ENCODE measurements around the gene AKAP5.
A peak's percentile ranks its signal among the peaks of the same experiment; 100 is the strongest.

AKAP5 gene, protein sequence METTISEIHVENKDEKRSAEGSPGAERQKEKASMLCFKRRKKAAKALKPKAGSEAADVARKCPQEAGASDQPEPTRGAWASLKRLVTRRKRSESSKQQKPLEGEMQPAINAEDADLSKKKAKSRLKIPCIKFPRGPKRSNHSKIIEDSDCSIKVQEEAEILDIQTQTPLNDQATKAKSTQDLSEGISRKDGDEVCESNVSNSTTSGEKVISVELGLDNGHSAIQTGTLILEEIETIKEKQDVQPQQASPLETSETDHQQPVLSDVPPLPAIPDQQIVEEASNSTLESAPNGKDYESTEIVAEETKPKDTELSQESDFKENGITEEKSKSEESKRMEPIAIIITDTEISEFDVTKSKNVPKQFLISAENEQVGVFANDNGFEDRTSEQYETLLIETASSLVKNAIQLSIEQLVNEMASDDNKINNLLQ

DNA sequence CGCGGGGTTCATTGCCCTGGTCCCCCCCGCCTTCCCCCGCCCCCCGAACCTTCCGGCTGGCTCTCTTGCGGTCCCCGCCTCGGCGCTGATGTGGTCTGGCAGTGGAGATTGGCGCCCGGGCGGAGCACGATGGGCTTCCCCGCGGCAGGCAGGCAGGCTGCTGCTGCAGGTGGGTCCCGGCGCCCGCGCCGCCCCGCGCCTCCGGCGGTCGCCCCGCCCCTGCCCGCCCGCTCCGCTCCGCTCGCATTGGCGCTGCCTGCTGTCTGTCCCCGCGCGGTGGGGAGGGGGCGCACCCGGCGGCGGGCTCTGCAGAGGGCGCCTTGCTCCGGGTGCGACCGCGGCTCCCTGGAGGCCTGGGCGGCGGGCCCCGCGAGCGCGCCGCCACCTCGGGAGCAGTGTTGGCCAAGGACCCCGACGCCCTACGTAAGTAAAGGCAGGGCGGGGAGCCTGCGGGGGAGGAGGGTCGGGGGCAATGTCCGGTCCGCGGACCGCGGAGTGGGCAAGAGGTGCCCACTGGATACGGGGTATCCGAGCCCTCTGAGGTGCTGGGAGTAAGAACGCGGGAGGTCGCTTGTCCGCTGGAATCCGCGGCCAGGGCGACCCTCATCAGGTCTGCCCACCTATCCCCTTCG, at the start of gene AKAP5:
Gene AKAP5 (plus strand): TSS at position 309 of the 632 bp plus-strand sequence. CDS start 2,896 bp downstream, outside the sequence.
- DNase-seq (ENCODE audit: low read depth) = peak; percentile 51

DNA sequence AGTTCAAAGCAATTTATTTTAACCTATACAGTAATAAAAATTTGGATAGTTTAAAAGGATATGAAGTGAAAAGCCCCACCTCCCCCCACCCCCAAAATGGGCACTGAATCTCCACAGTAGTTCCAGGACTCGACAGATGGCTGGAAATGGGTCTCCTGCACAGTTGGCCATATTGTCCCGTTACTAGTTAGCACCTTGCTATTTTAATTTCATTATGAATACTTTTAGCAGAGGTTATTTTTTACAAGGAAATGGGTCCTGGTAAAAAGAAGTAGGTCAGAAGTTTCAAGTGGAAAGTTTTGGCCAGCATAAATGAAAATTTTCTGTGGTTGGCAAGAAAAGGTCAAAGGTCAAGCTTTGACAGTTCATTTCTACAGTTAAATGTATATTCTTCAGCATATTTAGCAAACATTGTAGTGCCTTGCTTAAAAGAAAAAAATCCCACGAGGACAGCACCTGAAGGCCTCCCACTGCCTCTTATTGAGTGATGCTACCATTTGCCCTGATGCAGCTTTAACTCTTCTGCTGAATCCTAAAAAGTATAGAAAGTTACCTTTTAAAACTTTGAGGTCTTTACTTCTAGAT, 48.9 kb upstream of the AKAP5 start:
- no peak for DNase-seq (ENCODE audit: low read depth)

DNA sequence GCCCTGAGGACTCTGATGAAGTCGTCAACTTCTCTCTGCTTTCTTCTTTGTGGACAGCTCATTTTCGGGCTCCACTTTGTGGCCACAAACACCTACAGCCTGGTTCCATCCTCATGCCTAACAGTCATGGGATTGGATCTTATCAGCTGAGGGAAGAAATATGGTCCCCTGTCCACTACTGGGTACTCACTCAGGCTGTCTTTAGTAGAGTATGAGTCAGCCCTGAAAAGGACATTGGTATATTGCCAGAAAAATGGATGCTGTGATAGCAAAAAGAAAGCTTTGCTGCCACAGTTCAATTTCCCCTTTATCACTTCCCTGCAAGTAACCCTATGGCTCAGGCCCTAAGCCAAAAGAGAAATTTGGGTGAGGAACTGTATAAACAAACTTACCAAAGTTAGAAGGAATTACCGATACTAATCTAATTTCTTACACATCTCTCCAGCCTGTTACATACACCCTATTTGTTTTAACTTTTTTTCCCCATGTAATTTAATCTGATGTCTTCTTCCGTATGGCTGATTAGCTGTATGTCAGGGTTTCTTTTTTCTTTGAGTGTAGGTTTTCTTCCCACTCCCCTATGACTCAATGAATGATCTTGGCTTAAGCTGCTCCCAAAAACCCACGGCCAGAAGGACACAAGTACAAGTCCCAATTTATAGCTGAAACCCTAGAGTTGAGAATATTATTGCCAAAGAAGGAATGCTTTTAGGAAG, 48.1 kb upstream of the AKAP5 start:
- DNase-seq (ENCODE audit: low read depth) = peak; percentile 57

DNA sequence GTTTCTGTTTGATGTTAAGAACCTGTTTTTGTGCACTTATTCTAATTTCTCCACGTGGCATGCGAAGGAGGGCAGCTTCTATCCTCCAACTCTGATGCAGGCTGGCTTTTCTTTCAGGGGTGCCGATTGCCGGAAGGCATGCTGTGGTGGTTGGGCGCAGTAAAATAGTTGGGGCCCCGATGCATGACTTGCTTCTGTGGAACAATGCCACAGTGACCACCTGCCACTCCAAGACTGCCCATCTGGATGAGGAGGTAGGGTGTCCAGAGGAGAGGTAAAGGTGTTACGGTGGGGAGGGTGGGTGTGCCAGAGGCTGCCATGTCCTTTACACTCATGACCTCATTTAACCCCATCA, 47.6 kb upstream of the AKAP5 start:
- DNase-seq (ENCODE audit: low read depth) = no peak

DNA sequence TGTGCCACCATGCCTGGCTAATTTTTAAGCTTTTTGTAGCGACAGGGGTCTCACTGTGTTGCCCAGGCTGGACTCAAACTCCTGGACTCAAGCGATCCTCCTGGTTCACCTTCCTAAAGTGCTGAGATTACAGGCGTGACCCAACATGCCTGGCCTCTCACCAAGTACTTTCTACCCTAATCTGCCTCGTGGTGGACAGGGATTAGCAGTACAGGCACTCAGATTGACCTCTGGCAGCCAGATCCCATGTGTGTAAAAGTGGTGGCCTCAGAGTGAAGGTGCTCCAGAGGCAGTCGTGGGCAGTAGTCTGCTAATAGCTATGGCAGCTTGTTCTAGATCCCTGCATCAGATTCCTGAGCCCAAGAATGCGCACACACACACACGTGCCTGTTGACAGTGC, 46.3 kb upstream of the AKAP5 start:
- no peak for DNase-seq (ENCODE audit: low read depth)

DNA sequence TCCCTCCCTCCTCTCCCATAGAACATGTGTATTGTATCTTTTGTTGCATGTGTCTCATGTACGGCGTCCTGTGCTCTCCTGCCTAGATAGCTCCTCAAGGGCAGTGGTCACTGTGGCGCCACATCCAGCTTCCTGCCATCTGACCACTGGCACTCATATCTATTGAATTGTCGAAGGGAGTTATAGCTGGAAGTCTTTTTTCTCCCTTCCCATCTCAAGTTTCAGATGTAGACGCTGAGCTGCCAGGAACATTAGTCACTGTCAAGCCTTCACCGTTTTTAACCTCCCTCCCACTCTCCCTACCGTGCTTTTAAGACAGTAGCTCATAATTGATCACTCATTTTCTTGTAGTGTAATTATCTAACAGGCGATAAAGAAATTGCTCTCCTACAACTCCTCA, 44.1 kb upstream of the AKAP5 start:
- peak; percentile 87 for DNase-seq (ENCODE audit: low read depth)

DNA sequence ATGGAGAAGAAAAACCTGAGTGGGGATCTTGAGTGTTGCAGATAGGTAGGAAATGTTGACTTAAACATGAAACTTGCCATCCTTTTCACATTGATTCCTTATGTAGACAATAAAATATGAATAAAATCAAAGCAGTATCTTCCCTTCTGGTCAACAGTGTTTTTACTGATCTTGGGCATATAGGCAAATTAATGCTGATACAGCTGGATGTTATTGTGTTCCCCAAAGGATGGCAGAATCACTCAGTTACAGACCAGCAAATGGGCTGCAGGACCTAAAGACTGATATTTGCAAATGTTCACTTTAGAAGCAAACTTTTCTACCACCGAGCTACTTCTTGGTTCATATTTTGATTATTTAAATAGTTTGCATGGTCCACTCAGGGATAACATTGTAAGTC, 43.3 kb upstream of the AKAP5 start:
- no peak for DNase-seq (ENCODE audit: low read depth)

DNA sequence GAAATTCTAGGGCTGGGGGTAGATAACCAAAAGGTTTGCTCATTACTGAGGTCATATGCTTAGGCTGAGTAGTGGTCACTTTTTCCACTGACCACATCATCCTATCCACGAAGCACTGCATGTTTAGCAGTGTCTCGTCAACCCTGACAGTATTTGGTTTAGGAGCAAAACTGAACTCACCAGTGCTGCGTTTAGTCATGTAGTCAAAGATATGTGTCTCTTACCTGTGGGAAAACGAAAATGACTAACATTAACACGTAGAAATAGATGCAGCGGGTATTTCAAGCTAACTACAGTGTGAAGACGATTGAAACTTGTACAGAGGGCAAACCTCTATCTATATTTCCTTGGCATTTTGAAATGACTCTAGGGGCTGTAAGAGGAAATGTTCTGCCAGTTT, 42.5 kb upstream of the AKAP5 start:
- DNase-seq (ENCODE audit: low read depth) = no peak

DNA sequence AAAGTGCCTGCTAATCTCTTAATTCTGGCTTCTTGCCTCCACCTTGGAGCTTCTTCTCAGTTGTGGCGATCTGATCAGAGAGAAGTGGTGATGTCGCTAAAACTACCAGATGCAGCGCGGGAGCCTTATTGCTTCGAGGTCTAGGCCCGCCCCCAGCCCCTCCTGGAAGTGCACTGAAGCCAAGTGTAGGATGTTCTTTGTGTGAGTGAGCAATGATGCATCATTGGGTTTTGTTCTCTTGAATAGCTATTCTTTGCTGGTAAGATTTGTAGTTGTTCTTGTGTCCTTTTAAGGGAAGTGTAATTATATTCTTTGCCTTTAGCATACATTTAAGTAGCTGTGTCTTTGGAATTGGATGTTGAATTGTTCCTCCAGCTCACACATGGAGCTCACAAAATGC, 41.3 kb upstream of the AKAP5 start:
- DNase-seq (ENCODE audit: low read depth) = peak; percentile 65

DNA sequence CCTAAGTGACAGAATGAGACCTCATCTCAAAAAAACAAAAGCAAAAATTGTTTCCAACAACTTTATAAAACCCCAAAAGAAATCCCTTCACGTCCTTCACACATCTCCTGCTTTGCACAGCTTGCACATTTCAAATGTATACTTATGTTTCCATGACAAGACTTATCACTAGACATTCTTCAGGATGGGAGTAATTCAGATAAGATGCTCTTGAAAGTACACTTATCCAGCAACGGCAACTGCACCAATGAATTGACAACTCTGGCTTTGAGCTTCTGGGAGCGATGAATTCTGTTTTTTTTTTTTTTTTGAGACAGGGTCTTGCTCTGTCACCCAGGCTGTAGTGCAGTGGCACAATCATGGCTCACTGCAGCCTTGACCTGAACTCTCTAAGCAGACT, 30.8 kb upstream of the AKAP5 start:
- DNase-seq (ENCODE audit: low read depth) = no peak

DNA sequence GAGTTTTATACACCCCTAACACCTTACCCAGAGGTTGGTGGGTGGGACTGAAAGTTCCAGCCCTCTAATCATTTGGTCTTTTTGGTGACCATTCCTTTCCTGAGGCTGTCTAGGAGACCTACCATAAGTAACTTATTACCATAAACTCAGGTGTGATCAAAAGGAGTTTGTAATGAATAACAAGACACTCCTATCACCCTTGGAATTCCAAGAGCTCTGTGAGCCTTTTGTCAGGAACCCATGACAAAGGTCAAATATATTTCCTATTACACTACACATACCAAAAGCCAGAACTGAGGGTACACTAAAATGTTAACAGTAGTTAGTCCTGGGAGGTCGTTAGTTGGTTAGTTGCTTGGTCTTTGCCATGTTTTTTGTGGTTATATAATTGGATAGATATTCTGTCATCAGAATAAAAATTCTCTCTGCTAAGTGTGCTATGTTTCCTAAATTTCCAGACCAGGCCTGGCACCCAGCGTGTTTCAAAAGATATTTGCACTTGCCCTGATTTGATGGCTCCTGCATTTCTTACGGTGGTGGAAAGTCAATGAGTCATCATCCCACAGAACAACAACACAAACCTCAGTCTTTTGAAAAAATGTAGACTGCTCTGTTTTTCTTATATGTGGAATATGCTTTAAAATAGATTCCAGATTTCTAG, 27.0 kb upstream of the AKAP5 start:
- DNase-seq (ENCODE audit: low read depth) = peak; percentile 82

DNA sequence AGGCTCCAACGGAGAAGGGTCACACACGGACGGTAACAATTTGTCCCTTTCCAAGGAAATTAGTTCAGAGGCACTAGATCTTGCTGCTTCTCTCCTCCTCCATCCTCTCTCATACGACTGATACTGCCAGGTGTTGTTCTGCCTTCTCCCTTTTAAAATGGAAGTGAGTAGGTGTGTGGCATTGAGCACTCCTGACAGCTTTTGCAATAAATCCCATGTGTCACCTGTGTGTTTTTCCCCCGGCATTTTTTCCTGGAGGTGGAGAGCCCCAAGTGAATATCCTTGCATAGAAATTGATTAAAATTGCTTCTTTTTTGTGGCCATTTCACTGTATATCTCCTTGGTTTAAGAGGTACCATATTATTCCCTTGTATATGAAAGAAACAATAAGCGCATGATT, 26.2 kb upstream of the AKAP5 start:
- no peak for DNase-seq (ENCODE audit: low read depth)

DNA sequence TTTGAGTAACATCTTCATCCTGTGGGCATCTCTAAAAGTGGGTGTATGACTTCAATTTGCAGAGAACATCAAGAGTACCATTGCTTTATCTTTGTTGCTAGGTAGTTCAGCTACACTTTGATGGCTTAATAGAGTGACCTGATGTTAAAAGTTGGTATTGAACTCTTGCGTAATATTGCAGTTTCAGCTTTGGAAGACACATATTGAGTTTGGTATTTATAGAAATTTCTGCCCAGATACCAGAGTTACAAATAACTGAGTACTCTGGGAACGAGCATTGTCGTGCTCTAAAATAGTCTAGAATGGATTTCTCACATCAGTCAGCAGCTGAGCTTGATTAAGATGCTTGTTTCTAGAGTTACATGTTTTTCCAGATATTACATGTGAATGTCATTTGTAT, 24.8 kb upstream of the AKAP5 start:
- no peak for DNase-seq (ENCODE audit: low read depth)

DNA sequence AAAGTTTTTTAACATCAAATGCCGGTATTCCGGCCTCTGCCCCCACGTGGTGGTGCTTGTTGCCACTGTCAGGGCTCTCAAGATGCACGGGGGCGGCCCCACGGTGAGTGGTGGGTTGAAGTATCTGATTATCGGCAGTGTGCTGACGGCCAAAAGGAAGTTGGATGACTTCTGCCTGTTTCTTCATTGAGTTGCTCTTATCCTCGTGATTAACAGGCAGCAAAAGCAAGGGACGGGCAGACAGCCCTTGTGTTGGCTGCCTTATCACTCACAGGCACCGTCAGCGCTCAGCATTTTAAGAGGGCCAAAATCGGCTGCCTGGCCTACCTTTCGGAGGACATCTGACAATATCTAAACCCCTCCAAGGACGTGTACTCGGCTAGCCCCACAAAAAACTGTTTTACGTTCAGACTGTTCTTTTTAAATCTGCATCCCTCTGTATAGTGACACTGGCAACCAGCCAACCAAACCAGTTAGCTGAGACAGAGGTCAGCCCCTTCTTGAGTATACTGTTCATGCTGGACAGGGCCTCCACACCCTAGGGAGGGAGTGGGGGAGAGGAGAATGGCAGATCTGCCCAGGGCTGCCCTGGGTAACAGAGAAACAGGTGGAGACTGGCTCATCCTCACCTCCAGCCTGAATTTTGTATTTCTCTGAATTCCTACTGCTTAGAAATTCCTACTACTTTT, 22.9 kb upstream of the AKAP5 start:
- DNase-seq (ENCODE audit: low read depth) = no peak

DNA sequence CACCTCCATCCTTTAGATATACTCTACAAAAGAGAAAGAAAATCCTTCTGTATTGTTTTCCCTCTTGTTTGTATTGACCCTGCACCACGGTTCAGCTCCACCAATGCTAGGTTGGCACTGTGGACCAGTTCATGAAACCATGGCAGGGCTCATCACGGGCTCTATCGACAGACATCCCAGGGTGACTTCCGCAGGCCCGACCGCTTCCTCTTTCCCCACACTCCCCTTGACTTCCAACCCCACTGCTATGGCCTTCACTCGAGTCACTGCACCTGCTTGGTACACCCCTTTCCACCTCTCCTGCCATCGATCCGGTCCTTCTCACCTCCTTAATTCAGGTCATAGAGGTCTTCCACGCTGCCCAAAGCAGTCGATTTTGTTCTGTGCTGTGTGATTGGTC, 21.2 kb upstream of the AKAP5 start:
- no peak for DNase-seq (ENCODE audit: low read depth)

DNA sequence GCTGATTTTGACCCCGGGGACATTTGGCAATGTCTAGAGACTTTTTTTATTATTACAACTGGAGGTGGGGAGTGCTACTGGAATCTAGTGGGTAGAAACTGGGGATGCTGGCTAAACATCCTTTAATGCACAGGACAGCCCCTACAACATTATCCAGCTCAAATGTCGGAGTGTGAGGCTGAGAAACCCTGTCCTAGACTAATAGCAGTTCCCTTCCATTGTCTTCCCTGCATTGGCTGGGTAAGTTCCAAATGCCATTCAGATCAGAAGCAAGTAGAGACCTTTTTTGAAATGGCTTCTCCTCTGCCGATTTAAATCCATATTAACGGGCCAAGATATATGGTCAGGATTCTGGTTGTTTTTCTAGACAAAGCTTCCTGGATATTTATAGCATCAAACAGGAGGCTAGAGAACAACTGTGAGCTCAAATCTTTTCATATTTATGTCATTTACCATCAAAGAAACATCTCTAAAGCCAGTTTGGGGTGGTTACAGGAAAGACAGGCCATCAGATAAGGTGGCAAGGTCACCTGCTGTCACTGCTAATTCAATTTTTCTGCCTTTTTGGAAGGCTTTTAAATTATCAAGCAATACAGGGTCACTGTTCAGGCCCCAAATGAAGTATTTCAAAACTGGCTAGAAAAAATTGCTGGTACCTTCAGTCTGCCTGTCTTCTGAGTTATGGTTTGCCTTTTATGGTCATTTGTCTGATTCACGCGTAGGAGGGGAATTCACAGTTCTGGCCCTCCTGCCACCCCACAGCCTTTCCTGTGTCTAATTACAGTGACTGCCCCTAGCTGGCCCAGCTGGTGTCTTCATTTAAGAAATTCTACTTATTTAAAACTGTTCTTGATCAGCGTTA, 20.1 kb upstream of the AKAP5 start:
- DNase-seq (ENCODE audit: low read depth) = peak; percentile 68

DNA sequence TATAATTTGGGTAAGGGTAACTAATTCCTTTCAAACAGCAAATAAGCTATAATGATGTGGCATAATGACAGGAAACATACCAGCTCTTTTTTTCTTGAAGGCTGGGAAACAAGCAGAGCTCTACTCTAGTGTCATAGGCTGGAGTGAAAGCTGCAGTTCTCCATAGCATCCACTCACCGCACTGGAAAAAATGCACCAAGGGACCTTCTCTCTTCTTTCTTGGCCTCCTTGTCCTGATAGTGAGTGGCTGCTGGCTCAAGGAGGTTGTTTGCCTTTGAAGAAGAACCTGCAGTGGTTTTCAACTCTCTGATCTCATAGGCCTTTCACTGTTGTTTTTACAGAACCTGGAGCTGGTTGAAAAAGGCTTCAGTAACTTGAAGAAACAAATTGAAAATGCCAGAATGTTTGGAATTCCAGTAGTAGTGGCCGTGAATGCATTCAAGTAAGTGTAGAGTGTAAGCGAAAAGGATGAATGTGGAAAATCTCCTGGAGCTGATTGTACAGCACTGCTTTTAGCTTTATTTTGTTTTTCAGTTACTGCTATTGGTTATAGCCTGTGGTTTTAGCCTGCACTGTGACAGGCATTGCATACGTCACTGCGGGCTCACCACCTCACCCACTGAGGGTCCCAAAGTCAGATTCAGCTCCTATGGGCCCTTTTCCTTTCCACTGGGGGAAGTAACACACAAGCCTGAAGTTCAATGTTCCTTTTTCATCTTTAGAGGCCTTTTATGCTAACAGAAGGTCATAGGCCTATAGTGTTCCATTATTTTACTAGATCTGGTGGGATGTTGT, 17.2 kb upstream of the AKAP5 start:
- no peak for DNase-seq (ENCODE audit: low read depth)

DNA sequence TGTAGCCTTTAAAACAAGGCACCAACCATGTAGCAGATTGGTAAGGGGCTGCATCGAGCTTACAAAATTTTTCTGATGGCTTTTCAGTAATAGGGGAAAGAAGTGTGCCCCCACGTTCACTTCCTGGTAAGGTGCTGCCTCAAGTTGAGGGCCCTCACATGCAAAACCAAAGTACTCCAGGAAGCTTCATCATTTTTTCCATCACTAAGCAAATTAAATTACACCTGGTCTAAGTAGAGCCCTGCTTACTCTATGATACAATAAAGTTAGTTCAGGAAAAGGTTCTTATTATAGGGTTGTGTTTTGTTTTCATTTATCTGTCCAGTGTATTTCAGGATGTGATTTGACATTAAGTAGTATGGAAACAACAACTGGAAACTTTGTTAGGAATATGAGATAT, 15.0 kb upstream of the AKAP5 start:
- DNase-seq (ENCODE audit: low read depth) = no peak

DNA sequence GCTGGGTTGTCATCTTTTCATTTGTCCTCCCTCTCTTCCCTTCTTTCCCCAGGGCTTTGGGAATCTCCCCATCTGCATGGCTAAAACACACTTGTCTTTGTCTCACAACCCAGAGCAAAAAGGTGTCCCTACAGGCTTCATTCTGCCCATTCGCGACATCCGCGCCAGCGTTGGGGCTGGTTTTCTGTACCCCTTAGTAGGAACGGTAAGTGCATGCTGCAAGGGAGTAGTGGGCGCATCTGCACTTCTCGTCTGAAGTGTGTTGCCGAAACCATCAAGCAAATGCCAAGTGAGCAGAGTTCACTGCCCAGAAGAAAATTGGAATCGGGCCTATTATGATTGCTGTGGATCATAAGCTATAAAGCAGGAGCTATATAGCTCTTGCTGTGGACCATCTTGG, 10.6 kb upstream of the AKAP5 start:
- DNase-seq (ENCODE audit: low read depth) = no peak

All from ELR (cell line).